HepG2 (cell line): Measurements from ENCODE around the gene BTG3. TPM values are rescaled to one million over a fixed set of nuclear protein-coding genes. Genes with fewer than 3 reads are reported as not detected.

Experiments
- ATAC-seq: fragments of 200-7000 bp; cut with Tn5 transposase; 3 replicates; pipeline ENCODE4 v1.9.1; 2020; ENCODE audit warnings: mild to moderate bottlenecking, moderate library complexity
- BruUV-seq: library from RNA; stranded (reverse); fragments of 400-500 nt; replicated peaks from 2 replicates; lab custom pipeline; 2021; lab: Mats Ljungman, UMichigan
- CTCF ChIA-PET: fragments of 300-600 bp; formaldehyde crosslinking; extraction: SDS; loops from one replicate; lab custom pipeline; 2021; ENCODE audit warnings: low total read pairs, inconsistent platforms, low intra/inter-chr PET ratio; lab: Yijun Ruan, JAX
- POLR2A ChIA-PET: fragments of 350-600 bp; sonication (Branson Sonifier 250); formaldehyde crosslinking; loops from one replicate; lab custom pipeline; 2020; ENCODE audit warnings: antibody characterized with exemption, inconsistent platforms; lab: Yijun Ruan, JAX
- DNase-seq: peaks from one replicate; pipeline ENCODE4 v3.0.0-alpha.2; 2015; ENCODE audit warnings: low spot score
- FAIRE-seq: peaks from 3 replicates; lab custom pipeline; 2011; peaks lifted over from hg19 to GRCh38; lab: Jason Lieb, UNC
- H2AFZ ChIP-seq: one replicate; pipeline ENCODE4 v1.6.1; 2011; ENCODE audit warnings: low read length, inconsistent platforms
- H3K27ac ChIP-seq: fragments of 300-600 bp; 3 replicates; pipeline ENCODE4 v1.8.0; 2011; ENCODE audit warnings: mixed run types, mild to moderate bottlenecking, mixed read lengths, low read length, inconsistent platforms; ENCODE audit not compliant: insufficient read depth; ENCODE audit errors: extremely low read length
- H3K27me3 ChIP-seq, 2 experiments: fragments of 200-600 bp in 1 of 2; 2 replicates in 1 of 2; 3 replicates in 1 of 2; pipeline versions ENCODE4 v1.6.0 to v1.8.0; 2011; ENCODE audit warnings: low read length in 2 of 2, mild to moderate bottlenecking in 2 of 2, moderate library complexity in 2 of 2, inconsistent platforms in 1 of 2; ENCODE audit not compliant: insufficient read depth in 2 of 2, control insufficient read depth in 1 of 2
- H3K36me3 ChIP-seq, 2 experiments: fragments of 200-600 bp in 1 of 2; replicated peaks in 1 of 2; 2 replicates in 1 of 2; 3 replicates in 1 of 2; pipeline versions ENCODE4 v1.5.1 to v1.8.0; 2011; ENCODE audit warnings: low read length in 2 of 2, inconsistent platforms in 1 of 2; ENCODE audit not compliant: insufficient read depth in 2 of 2, control insufficient read depth in 1 of 2
- H3K4me1 ChIP-seq: 2 replicates; pipeline ENCODE4 v1.5.1; 2012; ENCODE audit warnings: low read length, inconsistent platforms; ENCODE audit not compliant: insufficient read depth
- H3K4me2 ChIP-seq: 2 replicates; pipeline ENCODE4 v1.6.0; 2011; ENCODE audit warnings: low read depth, low read length, inconsistent platforms
- H3K4me3 ChIP-seq, 3 experiments: fragments of 200-600 bp in 1 of 3; sonication (generic), shearing (Covaris generic) in 1 of 3; replicated peaks in 1 of 3; 2 replicates each; pipeline ENCODE4 v1.5.1; 2011 to 2016; ENCODE audit warnings: low read length in 3 of 3, inconsistent platforms in 2 of 3, low read depth in 2 of 3, mild to moderate bottlenecking in 2 of 3, control low read depth in 1 of 3, mixed read lengths in 1 of 3; ENCODE audit not compliant: insufficient read depth in 1 of 3
- H3K79me2 ChIP-seq: one replicate; pipeline ENCODE4 v1.6.1; 2011; ENCODE audit warnings: low read length, inconsistent platforms; ENCODE audit not compliant: insufficient read depth
- H3K9ac ChIP-seq: 2 replicates; pipeline ENCODE4 v1.6.0; 2011; ENCODE audit warnings: mild to moderate bottlenecking, low read depth, low read length, inconsistent platforms; ENCODE audit not compliant: insufficient read depth
- H3K9me3 ChIP-seq: 2 replicates; pipeline ENCODE4 v1.5.1; 2012; ENCODE audit warnings: mild to moderate bottlenecking, low read length
- H4K20me1 ChIP-seq: 2 replicates; pipeline ENCODE4 v1.6.0; 2011; ENCODE audit warnings: inconsistent platforms, mild to moderate bottlenecking, low read length, moderate library complexity; ENCODE audit not compliant: insufficient read depth
- HES4 ChIP-seq: sonication (generic); formaldehyde crosslinking; IDR thresholded peaks from 2 replicates; pipeline ENCODE4 v1.9.0; 2021; ENCODE audit warnings: mild to moderate bottlenecking, missing genetic modification reagents, borderline replicate concordance
- ISX ChIP-seq: sonication (generic); formaldehyde crosslinking; conservative IDR thresholded peaks from 2 replicates; pipeline ENCODE4 v1.5.0; 2020; ENCODE audit warnings: missing genetic modification reagents
- NCOA2 ChIP-seq: sonication (generic); formaldehyde crosslinking; IDR thresholded peaks from 2 replicates; pipeline ENCODE4 v1.8.0; 2022; ENCODE audit warnings: inconsistent platforms
- NR2C2 ChIP-seq: sonication (generic); formaldehyde crosslinking; IDR thresholded peaks from 2 replicates; pipeline ENCODE4 v1.4.0; 2020; ENCODE audit warnings: missing genetic modification reagents, mild to moderate bottlenecking, moderate library complexity, borderline replicate concordance
- PITX1 ChIP-seq: sonication (generic); formaldehyde crosslinking; IDR thresholded peaks from 2 replicates; pipeline ENCODE4 v1.5.1; 2020; ENCODE audit warnings: mild to moderate bottlenecking, missing genetic modification reagents
- SP4 ChIP-seq: sonication (generic); formaldehyde crosslinking; IDR thresholded peaks from 2 replicates; pipeline ENCODE4 v1.8.1; 2023; ENCODE audit warnings: mild to moderate bottlenecking, missing genetic modification reagents
- TCF12 ChIP-seq, 2 experiments: fragments of 450-650 bp in 1 of 2; sonication (generic) in 1 of 2; formaldehyde crosslinking in 1 of 2; IDR thresholded peaks; 2 replicates each; pipeline versions ENCODE4 v1.6.1 to v1.8.0; 2017 to 2022; ENCODE audit warnings: antibody characterized with exemption in 1 of 2, mild to moderate bottlenecking in 1 of 2, missing genetic modification reagents in 1 of 2, moderate library complexity in 1 of 2
- U2AF1 ChIP-seq: fragments of 200-400 bp; formaldehyde crosslinking; optimal IDR thresholded peaks from 2 replicates; pipeline ENCODE3; 2017; ENCODE audit warnings: mild to moderate bottlenecking, low read depth, low read length
- XBP1 ChIP-seq: sonication (generic); formaldehyde crosslinking; IDR thresholded peaks from 2 replicates; pipeline ENCODE4 v1.5.0; 2020; ENCODE audit warnings: missing genetic modification reagents
- ZFAT ChIP-seq: sonication (generic); formaldehyde crosslinking; conservative IDR thresholded peaks from 2 replicates; pipeline ENCODE4 v1.8.1; 2023; ENCODE audit warnings: missing genetic modification reagents, inconsistent platforms
- ZNF121 ChIP-seq: sonication (generic); formaldehyde crosslinking; IDR thresholded peaks from 2 replicates; pipeline ENCODE4 v1.5.0; 2020; ENCODE audit warnings: mild to moderate bottlenecking, missing genetic modification reagents
- ZNF207 ChIP-seq: fragments of 450-650 bp; IDR thresholded peaks from 2 replicates; pipeline ENCODE4 v1.6.1; 2016; ENCODE audit warnings: antibody characterized with exemption, borderline replicate concordance
- ZNF296 ChIP-seq: sonication (generic); formaldehyde crosslinking; conservative IDR thresholded peaks from 2 replicates; pipeline ENCODE4 v1.5.0; 2020; ENCODE audit warnings: mild to moderate bottlenecking, missing genetic modification reagents
- ZNF512 ChIP-seq: sonication (generic); formaldehyde crosslinking; IDR thresholded peaks from 2 replicates; pipeline ENCODE4 v1.4.0; 2020; ENCODE audit warnings: mild to moderate bottlenecking, missing genetic modification reagents
- ZNF713 ChIP-seq: sonication (generic); formaldehyde crosslinking; IDR thresholded peaks from 2 replicates; pipeline ENCODE4 v1.4.0; 2020; ENCODE audit warnings: mild to moderate bottlenecking, missing genetic modification reagents
- ZNF839 ChIP-seq: sonication (generic); formaldehyde crosslinking; IDR thresholded peaks from 2 replicates; pipeline ENCODE4 v1.4.0; 2020; ENCODE audit warnings: missing genetic modification reagents, mild to moderate bottlenecking, borderline replicate concordance
- WGBS: methylation state at CpG from one replicate; pipeline ENCODE4 v1.1.6; 2017; ENCODE audit warnings: low lambda C conversion rate; 5-methylcytosine and 5-hydroxymethylcytosine counted together
- in situ Hi-C: cut with HindIII; loops from 2 replicates; pipeline ENCODE4 v1.10.0; 2017; ENCODE audit warnings: low pct_unique_long_range_greater_than_20kb; ENCODE audit not compliant: extremely low pct_ligation_motif_present
- intact Hi-C: fragments of 100-400 bp; cut with micrococcal nuclease; formaldehyde crosslinking; loops from one replicate; pipeline ENCODE4 v1.10.0; 2022; ENCODE audit not compliant: unreplicated experiment
- polyA plus RNA-seq, 8 experiments: library from polyadenylated mRNA; depleted of rRNA in 3 of 8; stranded (reverse) in 7 of 8; unstranded in 1 of 8; fragments of >200 nt; fragmentation: Illumina TruSeq in 4 of 8; extraction: Trizol in 4 of 8; gene quantifications; 2 replicates each; pipeline versions ENCODE4 v1.2.1 to v1.2.3, GENCODE V29; 2011 to 2016; ENCODE audit warnings: low read depth in 4 of 8, missing spikeins in 1 of 8, mixed read lengths in 1 of 8; ENCODE audit not compliant: insufficient read depth in 1 of 8
- total RNA-seq, 5 experiments: library from RNA; depleted of rRNA; stranded (reverse); fragments of >200 nt; fragmentation: Illumina TruSeq; extraction: Trizol; gene quantifications; 2 replicates each; pipeline ENCODE4 v1.2.3, GENCODE V29; 2016; ENCODE audit warnings: low read depth in 1 of 5
- TF ChIP-seq, protein P1 (sequence below): sonication (generic); formaldehyde crosslinking; IDR thresholded peaks from 2 replicates; pipeline ENCODE4 v1.4.0; 2020; ENCODE audit warnings: mild to moderate bottlenecking, missing genetic modification reagents, borderline replicate concordance

BTG3 gene
- total and polyA plus RNA-seq, 2 of the 13 experiments (the other 11 are each of a cell fraction or from before 2014, with no cell fraction given) = 13.9 to 27.4 TPM

GRCh38 chr21:17575076-17575475, 37.6 kb downstream of the BTG3 start:
- Histone ChIP-seq H2AFZ (no peak overlapping the region), H4K20me1 (0 out of 2 replicates have a peak, but pooled peaks cover 5% of the 10 kb centered on the region), H3K27me3 (no peaks in the 10 kb centered on the region), H3K79me2 (peaks cover 3% of the 10 kb centered on the region), H3K4me2 (no peak overlapping the region), H3K9me3 (no peaks in the 10 kb centered on the region), H3K9ac (no peak overlapping the region), H3K27ac (no peak overlapping the region), H3K4me3 (no peak overlapping the region), H3K4me1 (peaks cover 4% of the 10 kb centered on the region), H3K36me3 (peaks cover 5 to 34% of the 10 kb centered on the region in 2 experiments; a peak in 4 of 5 replicates)
- ChIA-PET CTCF (no interaction called here), POLR2A (no interaction called here)
- 98% methylated on average over 5 of the region's 5 CpGs for WGBS
- intact Hi-C loops (no loop called here), in situ Hi-C loops (no loop called here)
- no TSS peak for BruUV-seq
- FAIRE-seq = no peak
- TF ChIP-seq ZNF296 (CRISPR knock-in tag) = no peak
- TF ChIP-seq ZNF121 = peak; percentile 73
- no peak for DNase-seq
- ATAC-seq = no peak

DNA sequence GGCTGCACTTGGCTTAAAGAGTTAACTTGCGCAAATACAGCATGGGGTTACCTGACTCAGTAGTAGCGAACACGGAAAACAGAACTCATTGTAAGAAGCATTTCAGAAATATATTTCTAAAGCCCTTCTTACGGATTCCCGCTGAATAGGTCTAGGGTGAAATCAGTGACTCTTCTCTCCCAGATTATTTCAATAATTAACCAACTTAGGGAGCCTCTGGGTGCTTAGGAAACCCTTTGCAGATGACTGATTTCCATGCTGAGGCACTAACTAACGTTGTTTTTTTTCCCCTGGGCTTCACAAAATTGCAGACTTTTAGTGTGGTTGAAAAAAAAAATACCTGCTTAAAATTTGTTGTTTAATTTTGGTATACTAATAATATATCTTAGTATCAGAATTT, 40.3 kb downstream of the BTG3 start:
- ATAC-seq = no peak
- Histone ChIP-seq H3K27me3 (no peaks in the 10 kb centered on the region), H3K27ac (no peak overlapping the region), H3K79me2 (peaks cover 3% of the 10 kb centered on the region), H3K4me2 (no peak overlapping the region), H3K36me3 (peaks cover 3 to 25% of the 10 kb centered on the region in 2 experiments; a peak in 4 of 5 replicates), H3K4me3 (no peak overlapping the region), H4K20me1 (0 out of 2 replicates have a peak, but pooled peaks cover 7% of the 10 kb centered on the region), H3K9ac (no peak overlapping the region), H3K9me3 (no peaks in the 10 kb centered on the region), H3K4me1 (peaks cover 8% of the 10 kb centered on the region), H2AFZ (no peak overlapping the region)
- FAIRE-seq = no peak
- POLR2A ChIA-PET = no interaction called here
- WGBS = 97% methylated on average over 6 of the region's 6 CpGs
- DNase-seq = no peak
- CTCF ChIA-PET = no interaction called here
- in situ Hi-C loops = no loop called here
- BruUV-seq = no TSS peak
- intact Hi-C loops = no loop called here
- TF ChIP-seq, protein P1, sequence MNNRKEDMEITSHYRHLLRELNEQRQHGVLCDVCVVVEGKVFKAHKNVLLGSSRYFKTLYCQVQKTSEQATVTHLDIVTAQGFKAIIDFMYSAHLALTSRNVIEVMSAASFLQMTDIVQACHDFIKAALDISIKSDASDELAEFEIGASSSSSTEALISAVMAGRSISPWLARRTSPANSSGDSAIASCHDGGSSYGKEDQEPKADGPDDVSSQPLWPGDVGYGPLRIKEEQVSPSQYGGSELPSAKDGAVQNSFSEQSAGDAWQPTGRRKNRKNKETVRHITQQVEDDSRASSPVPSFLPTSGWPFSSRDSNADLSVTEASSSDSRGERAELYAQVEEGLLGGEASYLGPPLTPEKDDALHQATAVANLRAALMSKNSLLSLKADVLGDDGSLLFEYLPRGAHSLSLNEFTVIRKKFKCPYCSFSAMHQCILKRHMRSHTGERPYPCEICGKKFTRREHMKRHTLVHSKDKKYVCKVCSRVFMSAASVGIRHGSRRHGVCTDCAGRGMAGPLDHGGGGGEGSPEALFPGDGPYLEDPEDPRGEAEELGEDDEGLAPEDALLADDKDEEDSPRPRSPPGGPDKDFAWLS (CRISPR knock-in tag) = no peak
- no peak for TF ChIP-seq XBP1 (CRISPR knock-in tag)
- no peak for TF ChIP-seq TCF12 (IDR thresholded peaks at IDR 0.05)
- TF ChIP-seq TCF12 (CRISPR knock-in tag; IDR thresholded peaks at IDR 0.05) = no peak
- no peak for TF ChIP-seq HES4 (CRISPR knock-in tag)
- TF ChIP-seq ZNF207 = no peak
- no peak for TF ChIP-seq NR2C2 (CRISPR knock-in tag)
- TF ChIP-seq ZNF713 (CRISPR knock-in tag) = no peak
- no peak for TF ChIP-seq U2AF1
- TF ChIP-seq SP4 = no peak
- TF ChIP-seq ZNF839 (CRISPR knock-in tag) = no peak
- no peak for TF ChIP-seq NCOA2 (CRISPR knock-in tag)
- no peak for TF ChIP-seq PITX1
- no peak for TF ChIP-seq ISX (CRISPR knock-in tag)
- no peak for TF ChIP-seq ZFAT
- no peak for TF ChIP-seq ZNF512 (CRISPR knock-in tag)
